ENCODE data around the gene ATP1B1. TPM values are rescaled to one million over a fixed set of nuclear protein-coding genes. Genes with fewer than 3 reads are reported as not detected.

The ATP1B1 gene
- total RNA-seq, 1 experiment from 2014 or later = 118 TPM

DNA sequence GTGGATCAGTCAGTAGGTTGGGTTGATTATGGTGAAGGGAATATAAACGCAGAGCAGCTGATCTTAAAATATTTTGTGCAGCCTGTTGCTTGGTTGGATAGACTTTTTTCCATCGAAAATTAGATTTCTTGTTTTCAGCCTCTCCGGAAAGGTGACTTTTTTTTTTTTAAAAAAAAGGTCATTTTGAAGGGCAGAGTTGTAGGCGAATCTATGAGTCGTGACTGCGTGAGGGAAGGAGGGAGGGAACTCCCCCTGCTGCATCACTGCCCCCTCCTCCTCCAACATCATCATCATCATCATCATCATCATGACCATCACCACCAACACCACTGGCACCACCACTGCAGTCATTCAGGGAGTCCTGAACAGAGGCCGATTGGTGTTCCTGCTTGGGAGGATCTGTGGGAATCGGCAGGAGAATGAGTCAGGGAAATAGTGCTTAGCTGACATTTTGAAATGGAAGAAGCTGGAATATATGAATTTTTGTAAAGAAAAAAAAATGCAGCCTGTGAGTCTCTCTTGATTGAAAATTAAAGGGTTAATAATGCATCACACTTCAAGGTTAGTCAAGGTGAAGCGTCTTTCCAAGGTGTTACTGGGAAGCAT is 1.2 kb downstream of the ATP1B1 start:
- H3K36me3 ChIP-seq (ENCODE audit: control insufficient read depth, insufficient read depth, low read length) = peaks cover 7% of the 10 kb centered on the region
- H3K27me3 ChIP-seq (ENCODE audit: control insufficient read depth, insufficient read depth, low read length) = no peaks in the 10 kb centered on the region
- no peaks in the 10 kb centered on the region for H3K9me3 ChIP-seq (ENCODE audit: control insufficient read depth, insufficient read depth, low read depth, low read length)
- in situ Hi-C loops (cut with HindIII; ENCODE audit: low pct_unique_long_range_greater_than_20kb, low sequenced_read_pairs) (no loop called here), intact Hi-C loops (cut with micrococcal nuclease; ENCODE audit: unreplicated experiment) (loop anchor here (2.0 kb wide), 1 partner anchor 505 kb away; no protein-coding TSS in a partner anchor)
- ATAC-seq = no peak
- peak overlapping the region; percentile 96 for H3K27ac ChIP-seq (ENCODE audit: low read length)
- peak; percentile 25 for DNase-seq (ENCODE audit: low read depth, low spot score)
- ChIA-PET POLR2A (no interaction called here), CTCF (no interaction called here)
- H3K4me3 ChIP-seq (ENCODE audit: low read depth in 2 of 2, low read length in 2 of 2) = peak overlapping the region; percentile 93 to 97
- BruUV-seq (replicated peaks) = no TSS peak
- peaks cover 40% of the 10 kb centered on the region for H3K4me1 ChIP-seq (ENCODE audit: control insufficient read depth, insufficient read depth, low read length)
- no peak for TF ChIP-seq CTCF (IDR thresholded peaks at IDR 0.05)
- TF ChIP-seq POLR2AphosphoS5 (IDR thresholded peaks at IDR 0.05; ENCODE audit: low read depth, low read length) = no peak
- TF ChIP-seq, protein P1, sequence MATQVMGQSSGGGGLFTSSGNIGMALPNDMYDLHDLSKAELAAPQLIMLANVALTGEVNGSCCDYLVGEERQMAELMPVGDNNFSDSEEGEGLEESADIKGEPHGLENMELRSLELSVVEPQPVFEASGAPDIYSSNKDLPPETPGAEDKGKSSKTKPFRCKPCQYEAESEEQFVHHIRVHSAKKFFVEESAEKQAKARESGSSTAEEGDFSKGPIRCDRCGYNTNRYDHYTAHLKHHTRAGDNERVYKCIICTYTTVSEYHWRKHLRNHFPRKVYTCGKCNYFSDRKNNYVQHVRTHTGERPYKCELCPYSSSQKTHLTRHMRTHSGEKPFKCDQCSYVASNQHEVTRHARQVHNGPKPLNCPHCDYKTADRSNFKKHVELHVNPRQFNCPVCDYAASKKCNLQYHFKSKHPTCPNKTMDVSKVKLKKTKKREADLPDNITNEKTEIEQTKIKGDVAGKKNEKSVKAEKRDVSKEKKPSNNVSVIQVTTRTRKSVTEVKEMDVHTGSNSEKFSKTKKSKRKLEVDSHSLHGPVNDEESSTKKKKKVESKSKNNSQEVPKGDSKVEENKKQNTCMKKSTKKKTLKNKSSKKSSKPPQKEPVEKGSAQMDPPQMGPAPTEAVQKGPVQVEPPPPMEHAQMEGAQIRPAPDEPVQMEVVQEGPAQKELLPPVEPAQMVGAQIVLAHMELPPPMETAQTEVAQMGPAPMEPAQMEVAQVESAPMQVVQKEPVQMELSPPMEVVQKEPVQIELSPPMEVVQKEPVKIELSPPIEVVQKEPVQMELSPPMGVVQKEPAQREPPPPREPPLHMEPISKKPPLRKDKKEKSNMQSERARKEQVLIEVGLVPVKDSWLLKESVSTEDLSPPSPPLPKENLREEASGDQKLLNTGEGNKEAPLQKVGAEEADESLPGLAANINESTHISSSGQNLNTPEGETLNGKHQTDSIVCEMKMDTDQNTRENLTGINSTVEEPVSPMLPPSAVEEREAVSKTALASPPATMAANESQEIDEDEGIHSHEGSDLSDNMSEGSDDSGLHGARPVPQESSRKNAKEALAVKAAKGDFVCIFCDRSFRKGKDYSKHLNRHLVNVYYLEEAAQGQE (IDR thresholded peaks at IDR 0.05; ENCODE audit: insufficient read depth in 1 of 2, low read depth in 2 of 2, low read length in 1 of 2) = no peak
- TF ChIP-seq SIN3A (IDR thresholded peaks at IDR 0.05; ENCODE audit: borderline replicate concordance, insufficient read depth, low read depth, low read length) = no peak
- no peak for TF ChIP-seq TCF7L2 (IDR thresholded peaks at IDR 0.05; ENCODE audit: low read depth, low read length)

DNA sequence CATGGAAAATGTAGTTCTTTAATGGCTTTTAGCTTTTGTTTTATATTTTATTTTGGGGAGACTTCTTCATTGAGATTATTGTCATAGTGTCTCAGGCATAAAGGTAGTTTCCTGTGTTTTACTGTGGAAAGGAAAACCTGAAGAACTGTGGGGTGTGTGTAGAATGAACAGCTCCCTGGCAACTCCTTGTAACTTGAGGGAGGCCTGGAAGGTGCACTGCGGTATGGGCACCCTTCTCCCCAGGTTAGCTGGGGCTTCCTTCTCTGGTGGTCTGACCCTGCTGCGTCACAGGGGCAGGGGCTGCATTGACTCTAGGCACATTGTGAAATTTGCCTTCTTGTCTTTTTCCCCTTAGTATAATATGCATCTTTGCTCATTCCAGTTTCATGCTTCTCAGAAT is 1.7 kb downstream of the ATP1B1 start:
- H3K36me3 ChIP-seq (ENCODE audit: control insufficient read depth, insufficient read depth, low read length) = peaks cover 7% of the 10 kb centered on the region
- no peaks in the 10 kb centered on the region for H3K9me3 ChIP-seq (ENCODE audit: control insufficient read depth, insufficient read depth, low read depth, low read length)
- H3K27ac ChIP-seq (ENCODE audit: low read length) = peak overlapping the region; percentile 96
- peak overlapping the region; percentile 93 to 97 for H3K4me3 ChIP-seq (ENCODE audit: low read depth in 2 of 2, low read length in 2 of 2)
- H3K27me3 ChIP-seq (ENCODE audit: control insufficient read depth, insufficient read depth, low read length) = no peaks in the 10 kb centered on the region
- BruUV-seq (replicated peaks) = TSS peak; percentile 41
- peaks cover 46% of the 10 kb centered on the region for H3K4me1 ChIP-seq (ENCODE audit: control insufficient read depth, insufficient read depth, low read length)
- in situ Hi-C loops (cut with HindIII; ENCODE audit: low pct_unique_long_range_greater_than_20kb, low sequenced_read_pairs) = no loop called here
- no peak for DNase-seq (ENCODE audit: low read depth, low spot score)
- ATAC-seq = no peak
- TF ChIP-seq, protein P1 (IDR thresholded peaks at IDR 0.05; ENCODE audit: insufficient read depth in 1 of 2, low read depth in 2 of 2, low read length in 1 of 2) = no peak
- TF ChIP-seq POLR2AphosphoS5 (IDR thresholded peaks at IDR 0.05; ENCODE audit: low read depth, low read length) (no peak), CTCF (IDR thresholded peaks at IDR 0.05) (no peak), SIN3A (IDR thresholded peaks at IDR 0.05; ENCODE audit: borderline replicate concordance, insufficient read depth, low read depth, low read length) (no peak), TCF7L2 (IDR thresholded peaks at IDR 0.05; ENCODE audit: low read depth, low read length) (no peak)
- intact Hi-C loops (cut with micrococcal nuclease; ENCODE audit: unreplicated experiment) = loop anchor here (2.0 kb wide), 1 partner anchor 505 kb away; no protein-coding TSS in a partner anchor
- ChIA-PET POLR2A (no interaction called here), CTCF (no interaction called here)
